B cell (primary cell): ENCODE data around the gene SMG9. TPM values are rescaled to one million over a fixed set of nuclear protein-coding genes. Genes with fewer than 3 reads are reported as not detected.

ENCODE experiments used
- ATAC-seq: fragments of 200-7000 bp; cut with Tn5 transposase; one replicate; pipeline ENCODE4 v1.10.0; 2021; ENCODE audit warnings: low read depth, mild to moderate bottlenecking, moderate number of reproducible peaks, moderate library complexity
- CTCF ChIA-PET: fragments of 350-600 bp; sonication (Branson Sonifier 250); formaldehyde crosslinking; loops from one replicate; lab custom pipeline; 2021; ENCODE audit warnings: antibody characterized with exemption, inconsistent platforms; lab: Charles Lee
- POLR2A ChIA-PET: fragments of 350-600 bp; sonication (Branson Sonifier 250); formaldehyde crosslinking; loops from one replicate; lab custom pipeline; 2021; ENCODE audit warnings: antibody characterized with exemption; lab: Charles Lee
- DNase-seq: peaks from one replicate; pipeline ENCODE4 v3.0.0; 2013
- H2AFZ ChIP-seq: 2 replicates; pipeline ENCODE4 v1.6.1; 2012; ENCODE audit warnings: mild to moderate bottlenecking, low read depth, low read length; ENCODE audit not compliant: insufficient read depth, poor library complexity, severe bottlenecking
- H3K27ac ChIP-seq, 2 donors: 1 replicate in 1 of 2; 2 replicates in 1 of 2; pipeline ENCODE4 v1.5.1; 2012 to 2013; ENCODE audit warnings: low read length in 2 of 2, mild to moderate bottlenecking in 2 of 2, moderate library complexity in 1 of 2
- H3K27me3 ChIP-seq, 4 experiments: fragments of 200-600 bp in 1 of 4; sonication (generic) in 1 of 4; replicated peaks in 1 of 4; 1 replicate in 2 of 4; 2 replicates in 2 of 4; pipeline versions ENCODE4 v1.6.1 to v1.7.0; 2013 to 2016; ENCODE audit warnings: low read length in 3 of 4, mild to moderate bottlenecking in 2 of 4, mixed read lengths in 1 of 4, moderate library complexity in 1 of 4; ENCODE audit not compliant: insufficient read depth in 4 of 4, control insufficient read depth in 3 of 4; ENCODE audit errors: control extremely low read depth in 1 of 4
- H3K36me3 ChIP-seq, 2 experiments: replicated peaks in 1 of 2; 1 replicate in 1 of 2; 2 replicates in 1 of 2; pipeline versions ENCODE4 v1.6.1 to v1.7.1; 2013; ENCODE audit warnings: low read length in 1 of 2; ENCODE audit not compliant: insufficient read depth in 2 of 2, control insufficient read depth in 1 of 2; ENCODE audit errors: control extremely low read depth in 1 of 2, extremely low read depth in 1 of 2
- H3K4me1 ChIP-seq, 2 donors: fragments of 200-600 bp in 1 of 2; sonication (generic) in 1 of 2; 1 replicate in 1 of 2; 2 replicates in 1 of 2; pipeline versions ENCODE4 v1.5.1 to v1.6.1; 2013 to 2017; ENCODE audit warnings: low read length in 2 of 2; ENCODE audit not compliant: control insufficient read depth in 2 of 2, insufficient read depth in 2 of 2
- H3K4me2 ChIP-seq: replicated peaks from 2 replicates; pipeline ENCODE3; 2012; ENCODE audit warnings: mild to moderate bottlenecking, low read depth, low read length; ENCODE audit not compliant: poor library complexity, severe bottlenecking
- H3K4me3 ChIP-seq, 5 experiments: fragments of 200-600 bp in 1 of 5; sonication (generic) in 1 of 5; 1 replicate in 3 of 5; 2 replicates in 2 of 5; pipeline versions ENCODE4 v1.5.1 to v1.7.0; 2011 to 2016; ENCODE audit warnings: low read length in 4 of 5, mild to moderate bottlenecking in 4 of 5, low read depth in 2 of 5, control low read depth in 1 of 5, moderate library complexity in 1 of 5; ENCODE audit not compliant: insufficient read depth in 1 of 5; ENCODE audit errors: control extremely low read depth in 1 of 5, extremely low read depth in 1 of 5
- H3K79me2 ChIP-seq: fragments of 200-600 bp; sonication (generic); one replicate; pipeline ENCODE4 v1.6.0; 2016; ENCODE audit warnings: low read length; ENCODE audit not compliant: control insufficient read depth, insufficient read depth
- H3K9ac ChIP-seq: fragments of 200-600 bp; sonication (generic); 2 replicates; pipeline ENCODE4 v1.6.1; 2017; ENCODE audit warnings: mild to moderate bottlenecking, low read length, moderate library complexity
- H3K9me3 ChIP-seq, 3 donors: one replicate each; pipeline versions ENCODE4 v1.6.1 to v1.7.1; 2013; ENCODE audit warnings: low read length in 2 of 3; ENCODE audit not compliant: control insufficient read depth in 2 of 3, insufficient read depth in 1 of 3; ENCODE audit errors: control extremely low read depth in 1 of 3
- H4K20me1 ChIP-seq: 2 replicates; pipeline ENCODE4 v1.6.0; 2012; ENCODE audit warnings: mild to moderate bottlenecking, low read length; ENCODE audit not compliant: insufficient read depth, control insufficient read depth, poor library complexity, severe bottlenecking
- H3K27ac Mint-ChIP-seq: one replicate; pipeline ENCODE4 v1.8.0; 2021; ENCODE audit warnings: mixed read lengths
- H3K27me3 Mint-ChIP-seq: one replicate; pipeline ENCODE4 v1.8.0; 2021; ENCODE audit warnings: mixed read lengths
- H3K4me1 Mint-ChIP-seq: one replicate; pipeline ENCODE4 v1.8.0; 2021; ENCODE audit warnings: mixed read lengths
- H3K4me3 Mint-ChIP-seq: one replicate; pipeline ENCODE4 v1.8.0; 2021; ENCODE audit warnings: mixed read lengths
- H3K9me3 Mint-ChIP-seq: one replicate; pipeline ENCODE4 v1.8.0; 2022; ENCODE audit warnings: mixed read lengths; ENCODE audit not compliant: insufficient read depth
- CTCF ChIP-seq: fragments of 200-600 bp; IDR thresholded peaks from one replicate; pipeline ENCODE4 v1.8.0; 2022; ENCODE audit warnings: antibody characterized with exemption, mild to moderate bottlenecking
- EZH2 ChIP-seq: IDR thresholded peaks from 2 replicates; pipeline ENCODE4 v1.6.1; 2012; ENCODE audit warnings: borderline replicate concordance, low read depth, mild to moderate bottlenecking, moderate library complexity, low read length; ENCODE audit not compliant: insufficient read depth, poor library complexity, severe bottlenecking
- WGBS: methylation state at CpG from one replicate; pipeline ENCODE4 v1.1.5; 2013; ENCODE audit warnings: missing lambda C conversion rate; ENCODE audit not compliant: insufficient coverage; 5-methylcytosine and 5-hydroxymethylcytosine counted together
- intact Hi-C: fragments of 100-400 bp; cut with micrococcal nuclease; formaldehyde crosslinking; loops from one replicate; pipeline ENCODE4 v1.10.0; 2022
- polyA plus RNA-seq: library from polyadenylated mRNA; depleted of rRNA; stranded (reverse); fragments of >200 nt; gene quantifications from 2 replicates; pipeline ENCODE4 v1.2.3, GENCODE V29; 2012
- total RNA-seq, 2 donors: library from RNA; stranded (reverse); fragments of 120-200 nt in 1 of 2; gene quantifications; 1 replicate in 1 of 2; 2 replicates in 1 of 2; pipeline versions ENCODE4 v1.2.3 to v1.2.4, GENCODE V29; 2013 to 2022

SMG9 gene
- total and polyA plus RNA-seq, 2 donors (not counting 1 experiment from before 2014, with no cell fraction given), result 33.9 to 87.5 TPM

GRCh38 chr19:43782311-43782660 is 27.5 kb upstream of the SMG9 start:
- POLR2A ChIA-PET, result interaction anchor here (6.9 to 9.3 kb wide), 2 partner anchors 16 to 29 kb away, joined by 75 to 89 read pairs; partner anchors contain the start of gene SMG9
- H3K4me1 Mint-ChIP-seq, result peaks cover 76% of the 10 kb centered on the region
- 55% methylated on average over 4 of the region's 8 CpGs for WGBS

More at GRCh38 chr19:43782311-43782660, 27.5 kb upstream of the SMG9 start:
- Histone ChIP-seq H3K27me3 (no peaks in the 10 kb centered on the region), H3K9ac (peak overlapping the region; percentile 78), H3K4me3 (peak overlapping the region in 4 of 5 experiments; percentile 65 to 74 (median 66)), H4K20me1 (peaks cover 7% of the 10 kb centered on the region), H2AFZ (no peak overlapping the region), H3K79me2 (peaks cover 41% of the 10 kb centered on the region), H3K4me2 (peak overlapping the region; percentile 85), H3K36me3 (no peaks in the 10 kb centered on the region), H3K9me3 (no peaks in the 10 kb centered on the region), H3K4me1 (peaks cover 61 to 80% of the 10 kb centered on the region in 2 donors), H3K27ac (peak overlapping the region; percentile 73 to 85)
- CTCF ChIA-PET, result interaction anchor here (9.0 to 11.3 kb wide), 2 partner anchors 18 to 37 kb away, joined by 204 to 237 read pairs; no protein-coding TSS in a partner anchor
- intact Hi-C loops, result loop anchor here (1.0 to 10.0 kb wide), 2 partner anchors 207 to 337 kb away; partner anchors contain the start of genes PINLYP and XRCC1
- Mint-ChIP-seq H3K27me3 (no peaks in the 10 kb centered on the region), H3K4me3 (peak overlapping the region; percentile 93), H3K9me3 (no peaks in the 10 kb centered on the region), H3K27ac (peak overlapping the region; percentile 99)
- ATAC-seq (no peak), DNase-seq (no peak)
- TF ChIP-seq EZH2 (no peak), CTCF (no peak)
